Stimulated activated CD4-positive, alpha-beta T cell treated with anti-CD3 and anti-CD28 coated beads, Interleukin-4, amount 100 ng/mL, for 4 hours (primary cell): ENCODE results near the gene ZNF423.
"Not testable (repeated sequence)": the region's sequence is repeated elsewhere in the genome, so short reads cannot be mapped to it uniquely, and the experiment has no call there.

Experiments used
- DNase-seq, 2 experiments: peaks; one replicate each; pipeline ENCODE4 v3.0.0-alpha.2; 2020

Gene ZNF423

GRCh38 chr16:49855822-49856671 lies at the start of gene ZNF423:
Gene ZNF423, minus strand, starts transcription at chr16:49856112. Its CDS starts 338 bp downstream, at chr16:49855774.
- DNase-seq = no peak

DNA sequence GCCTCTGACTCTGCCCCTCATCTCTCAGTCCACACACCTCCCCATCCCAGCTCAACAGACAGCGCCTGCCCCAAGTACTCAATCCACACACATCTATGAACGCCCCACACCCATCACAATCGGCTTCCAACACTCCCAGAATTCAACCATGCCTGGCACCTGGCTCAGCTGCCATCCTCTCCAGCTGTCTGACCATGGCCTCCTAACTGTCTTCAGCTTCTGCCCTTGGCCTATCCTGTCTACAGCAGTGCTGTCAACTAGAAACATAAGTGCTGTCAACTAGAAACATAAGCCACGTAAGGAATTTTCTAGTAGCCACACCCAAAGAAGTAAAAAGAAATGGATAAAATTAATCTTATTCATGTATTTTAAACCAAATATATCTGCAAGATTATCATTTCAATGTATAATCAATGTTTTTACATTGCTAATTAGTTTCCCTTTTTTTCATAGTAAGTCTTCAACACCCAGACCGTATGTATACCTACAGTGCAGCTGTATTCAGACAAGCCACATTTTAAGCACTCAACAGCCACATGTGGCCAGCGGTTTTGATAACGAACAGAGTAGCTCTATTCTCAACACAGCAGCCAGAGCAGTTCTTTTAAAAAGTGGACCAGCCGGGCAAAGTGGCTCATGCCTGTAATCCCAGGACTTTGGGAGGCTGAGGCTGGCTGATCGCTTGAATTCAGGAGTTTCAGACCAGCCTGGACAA lies 48.6 kb upstream of the ZNF423 start:
- DNase-seq = no peak

DNA sequence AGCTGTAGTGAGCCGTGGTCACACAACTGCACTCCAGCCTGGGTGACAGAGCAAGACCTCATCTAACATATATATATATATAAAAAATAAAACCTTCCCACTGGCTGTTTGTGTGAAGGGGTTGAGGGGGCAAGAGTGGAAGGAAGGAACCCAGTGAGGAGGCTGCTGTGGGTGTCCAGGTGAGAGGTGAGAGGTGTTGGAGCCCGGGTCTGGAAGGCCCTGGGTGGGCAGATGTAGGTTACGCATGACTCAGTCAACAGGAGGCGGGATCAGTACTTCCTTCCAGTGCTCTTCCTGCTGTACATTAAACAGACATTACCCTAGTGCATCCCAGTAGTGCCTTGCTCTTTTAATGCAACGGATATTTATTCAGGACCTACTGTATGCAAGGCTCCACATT lies 47.0 kb upstream of the ZNF423 start:
- no peak for DNase-seq

DNA sequence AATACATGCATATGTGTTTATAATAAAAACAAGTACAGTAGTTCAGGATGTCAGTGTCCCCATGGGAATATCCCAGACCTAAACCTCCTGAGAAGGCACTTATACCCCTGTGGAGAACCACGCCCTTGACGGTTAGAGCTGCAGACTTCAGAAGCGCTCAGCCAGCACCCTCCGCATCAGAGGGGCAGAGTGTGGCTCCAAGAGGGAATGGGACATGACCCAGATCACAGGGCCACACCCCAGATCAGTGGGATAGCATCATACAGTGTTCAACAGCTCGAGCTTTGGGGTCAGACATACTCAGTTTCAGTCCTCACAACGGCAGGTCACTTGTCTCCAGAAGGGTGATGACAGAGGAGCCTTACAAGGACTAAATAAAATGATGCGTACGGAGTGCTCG lies 45.8 kb upstream of the ZNF423 start:
- DNase-seq = no peak

GRCh38 chr16:49900875-49901274 lies 45.0 kb upstream of the ZNF423 start:
- DNase-seq = no peak

DNA sequence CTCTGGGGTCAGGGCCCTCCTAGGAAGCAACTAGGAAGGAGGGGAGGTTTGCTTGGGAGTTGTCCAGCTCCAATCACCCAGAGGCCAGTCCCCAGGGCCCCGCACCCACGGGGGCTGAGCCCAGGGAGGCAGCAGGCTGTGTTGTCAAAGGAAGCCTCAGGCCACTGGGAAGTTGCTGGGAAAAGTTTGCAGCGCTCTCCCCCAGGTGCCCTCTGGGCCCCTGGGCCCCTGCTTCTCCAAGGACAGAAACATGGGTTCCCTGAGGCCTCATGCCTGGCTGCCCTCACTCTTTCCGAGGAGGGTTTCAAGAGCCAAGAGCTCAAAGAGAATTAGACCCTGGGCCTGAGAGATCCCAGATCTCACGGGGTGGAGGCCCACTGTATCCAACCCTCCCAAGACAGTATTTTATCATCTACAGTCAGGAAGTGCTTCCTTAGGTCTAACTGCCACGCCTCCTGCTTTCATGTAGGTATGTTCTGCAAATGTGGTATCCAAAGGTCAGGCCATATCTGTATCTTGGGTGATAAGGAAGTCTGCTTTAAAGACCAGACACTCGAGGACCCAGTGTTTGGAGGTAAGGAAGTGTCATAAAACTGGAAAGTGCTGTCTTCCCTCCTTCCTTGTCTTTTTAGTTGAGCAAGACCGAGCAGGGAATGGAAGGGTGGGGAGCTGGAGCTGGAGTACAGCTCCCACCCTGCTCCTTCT lies 44.2 kb upstream of the ZNF423 start:
- DNase-seq = no peak

- DNase-seq = no peak
These were observed 40.6 kb upstream of the ZNF423 start for GRCh38 chr16:49896447-49896964.

- peak; percentile 4 for DNase-seq
These were observed 35.0 kb upstream of the ZNF423 start for GRCh38 chr16:49890876-49891275.

- DNase-seq = no peak
These were observed 33.9 kb upstream of the ZNF423 start for GRCh38 chr16:49889725-49890397.

- DNase-seq = no peak
These were observed 30.7 kb upstream of the ZNF423 start for GRCh38 chr16:49886554-49887094.

GRCh38 chr16:49884033-49885015 lies 28.4 kb upstream of the ZNF423 start:
- DNase-seq = no peak

- no peak for DNase-seq
These were observed 27.4 kb upstream of the ZNF423 start for GRCh38 chr16:49883076-49884014.

DNA sequence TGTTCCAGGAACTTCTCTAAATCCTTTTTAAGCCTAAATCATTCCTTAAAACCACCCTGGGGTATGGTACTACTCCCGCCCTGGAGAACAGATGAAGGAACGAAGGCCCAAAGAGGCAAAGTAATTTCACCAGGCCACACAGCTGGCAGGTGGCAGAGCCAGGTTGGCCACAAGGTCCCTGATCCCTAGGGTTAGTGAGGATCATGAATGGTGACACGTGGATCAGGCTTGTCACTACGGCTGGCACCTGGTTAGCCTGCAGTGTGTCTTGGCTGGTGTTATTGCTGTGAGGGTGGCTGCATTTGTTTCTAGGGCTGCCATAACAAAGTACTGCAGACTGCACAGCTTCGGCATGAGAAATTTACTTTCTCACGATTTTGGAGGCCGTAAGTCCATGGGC lies 26.0 kb upstream of the ZNF423 start:
- no peak for DNase-seq

DNA sequence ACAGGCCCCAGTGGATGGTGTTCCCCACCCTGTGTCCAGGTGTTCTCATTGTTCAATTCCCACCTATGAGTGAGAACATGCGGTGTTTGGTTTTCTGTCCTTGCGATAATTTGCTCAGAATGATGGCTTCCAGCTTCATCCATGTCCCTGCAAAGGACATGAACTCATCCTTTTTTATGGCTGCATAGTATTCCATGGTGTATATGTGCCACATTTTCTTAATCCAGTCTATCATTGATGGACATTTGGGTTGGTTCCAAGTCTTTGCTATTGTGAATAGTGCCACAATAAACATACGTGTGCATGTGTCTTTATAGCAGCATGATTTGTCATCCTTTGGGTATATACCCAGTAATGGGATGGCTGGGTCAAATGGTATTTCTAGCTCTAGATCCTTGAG lies 22.6 kb upstream of the ZNF423 start:
- not testable (repeated sequence) for DNase-seq

DNA sequence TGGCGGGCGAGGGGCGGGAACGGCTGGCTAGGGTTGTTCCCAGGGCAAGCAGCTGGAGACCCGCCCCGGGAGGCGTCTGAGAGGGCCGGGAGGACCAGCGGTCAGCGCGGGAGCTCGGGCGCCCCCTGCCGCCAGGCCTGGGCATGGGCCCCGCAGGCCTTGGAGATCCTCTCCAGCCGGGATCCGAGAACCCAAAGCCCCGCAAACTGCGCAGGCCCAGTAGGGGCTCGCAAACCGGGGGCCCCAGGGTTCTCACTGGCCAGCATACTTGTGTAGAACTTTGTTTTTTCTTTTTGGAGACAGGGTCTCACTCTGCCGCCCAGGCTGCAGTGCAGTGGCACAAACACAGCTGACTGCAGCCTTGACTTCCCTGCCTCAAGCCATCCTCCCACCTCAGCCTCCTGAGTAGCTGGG lies 20.8 kb upstream of the ZNF423 start:
- DNase-seq = peak in 1 of 2 experiments; percentile 26

DNA sequence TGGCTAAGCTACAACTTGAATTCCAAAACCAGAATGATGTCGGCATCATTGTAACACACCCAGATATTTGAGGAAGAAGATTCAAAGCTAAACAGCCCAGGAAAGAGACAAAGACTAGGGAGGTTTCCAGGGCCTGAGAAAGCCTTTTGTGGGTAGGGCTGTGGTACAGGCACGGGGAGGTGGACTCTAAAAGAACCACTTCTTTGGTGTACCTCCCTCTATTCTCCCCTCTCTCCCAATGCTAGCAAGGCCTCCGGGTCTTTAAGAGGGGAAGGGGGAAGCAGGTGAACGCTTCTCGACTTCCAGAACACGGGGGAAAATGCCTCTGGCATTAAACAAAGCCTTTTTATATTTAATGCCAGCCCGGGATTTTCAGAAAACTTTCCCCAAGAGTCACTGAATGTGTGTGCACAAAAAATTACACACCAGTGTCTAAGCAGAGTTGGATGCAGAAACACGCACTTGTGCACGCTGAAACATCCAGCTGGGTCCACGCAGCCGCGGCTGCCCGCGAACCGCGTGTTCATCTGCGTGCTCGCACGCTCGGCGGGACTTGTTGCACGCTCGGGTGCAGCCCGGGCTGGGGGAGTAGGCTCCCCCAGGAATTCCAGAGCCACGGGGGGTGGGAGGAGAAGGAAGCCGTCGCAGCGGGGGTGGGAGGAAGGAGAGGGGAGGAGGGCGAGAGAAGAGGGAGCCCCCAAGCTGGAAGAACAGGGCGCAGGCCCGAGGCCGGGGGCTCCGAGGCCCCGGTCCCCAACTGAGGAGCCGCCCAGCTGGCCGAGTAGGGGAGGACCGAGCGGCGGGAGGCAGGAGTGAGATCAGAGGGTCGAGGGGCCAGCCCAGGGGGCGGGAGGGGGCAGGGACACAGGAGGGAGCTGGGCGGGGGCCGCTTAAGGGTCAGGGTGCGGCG lies 20.1 kb upstream of the ZNF423 start:
- DNase-seq = no peak

DNA sequence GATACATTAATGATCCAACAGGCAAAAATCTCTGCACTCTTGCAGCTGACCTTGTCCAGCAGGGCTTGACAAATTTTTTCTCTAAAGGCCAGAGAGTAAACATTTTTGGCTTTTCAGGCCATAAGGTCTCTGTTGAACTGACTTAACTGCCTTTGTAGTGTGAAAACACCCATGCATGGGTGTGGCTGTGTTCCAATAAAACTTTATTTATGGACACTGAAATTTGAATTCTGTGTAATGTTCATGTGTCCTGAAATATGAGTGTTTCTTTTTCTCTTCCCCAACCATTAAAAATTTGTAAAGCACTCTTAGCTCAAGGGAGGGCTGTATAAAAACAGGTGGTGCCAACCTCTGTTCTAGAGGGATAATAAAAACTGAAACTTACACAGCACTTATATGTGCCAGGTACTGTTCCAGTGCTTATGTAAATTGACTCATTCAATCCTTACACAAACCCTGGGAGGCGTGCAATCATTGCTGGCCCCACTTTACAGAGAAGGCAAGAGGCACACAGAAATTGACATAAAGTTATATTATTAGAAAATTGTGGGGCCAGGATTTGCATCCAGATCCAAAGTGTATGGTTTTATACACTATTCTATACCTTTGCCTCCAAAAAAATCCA lies 18.8 kb upstream of the ZNF423 start:
- DNase-seq = no peak

DNA sequence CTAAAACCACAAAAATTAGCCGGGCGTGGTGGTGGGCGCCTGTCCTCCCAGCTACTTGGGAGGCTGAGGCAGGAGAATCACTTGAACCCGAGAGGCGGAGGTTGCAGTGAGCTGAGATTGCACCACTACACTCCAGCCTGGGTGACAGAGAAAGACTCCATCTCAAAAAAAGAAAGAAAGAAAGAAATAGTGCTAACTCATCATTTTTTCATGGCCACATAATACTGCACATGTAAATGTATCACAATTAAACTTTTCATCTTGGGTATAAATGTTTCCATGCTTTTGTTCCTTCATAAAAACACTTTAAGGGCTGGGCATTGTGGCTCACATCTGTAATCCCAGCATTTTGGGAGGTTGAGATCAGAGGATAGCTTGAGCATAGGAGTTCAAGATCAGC lies 15.9 kb upstream of the ZNF423 start:
- not testable (repeated sequence) for DNase-seq
